ENCODE data around the gene MEN1.
A peak's percentile ranks its signal among the peaks of the same experiment; 100 is the strongest.

MEN1 gene

GRCh38 chr11:64762277-64762673 lies 48.1 kb downstream of the MEN1 start:
- DNase-seq (ENCODE audit: low read depth), result no peak

GRCh38 chr11:64760759-64761420 lies 49.5 kb downstream of the MEN1 start:
- DNase-seq (ENCODE audit: low read depth), result no peak

- peak; percentile 60 for DNase-seq (ENCODE audit: low read depth)
Observed at GRCh38 chr11:64759722-64760719, 50.3 kb downstream of the MEN1 start, which contains the start of gene PYGM. Gene PYGM (minus strand): TSS chr11:64759974. CDS start chr11:64759898, 76 bp downstream.

GRCh38 chr11:64759131-64759721 lies 51.1 kb downstream of the MEN1 start:
- no peak for DNase-seq (ENCODE audit: low read depth)

- no peak for DNase-seq (ENCODE audit: low read depth)
Observed at GRCh38 chr11:64758330-64759079, 51.8 kb downstream of the MEN1 start.

- no peak for DNase-seq (ENCODE audit: low read depth)
Observed at GRCh38 chr11:64757549-64758329, 52.6 kb downstream of the MEN1 start.

GRCh38 chr11:64755681-64756361 lies 54.5 kb downstream of the MEN1 start:
- no peak for DNase-seq (ENCODE audit: low read depth)

GRCh38 chr11:64754919-64755662 lies 55.3 kb downstream of the MEN1 start:
- DNase-seq (ENCODE audit: low read depth), result no peak

GRCh38 chr11:64754124-64754918 lies 56.0 kb downstream of the MEN1 start:
- DNase-seq (ENCODE audit: low read depth), result no peak
